Fibroblast of mammary gland (primary cell): ENCODE measurements around the gene TTLL5.

ENCODE experiments used
- DNase-seq: peaks from one replicate; pipeline ENCODE4 v3.0.0-alpha.2; 2010; ENCODE audit warnings: low read depth
- H3K4me3 ChIP-seq: 2 replicates; pipeline ENCODE4 v1.5.1; 2011; ENCODE audit warnings: low read depth, mild to moderate bottlenecking, low read length, moderate library complexity; ENCODE audit not compliant: control insufficient read depth
- TF ChIP-seq, protein P1 (sequence below): conservative IDR thresholded peaks from 2 replicates; pipeline ENCODE4 v1.5.1; 2011; ENCODE audit warnings: low read depth, low read length, inconsistent platforms; ENCODE audit not compliant: control insufficient read depth, insufficient read depth

Gene TTLL5

DNA sequence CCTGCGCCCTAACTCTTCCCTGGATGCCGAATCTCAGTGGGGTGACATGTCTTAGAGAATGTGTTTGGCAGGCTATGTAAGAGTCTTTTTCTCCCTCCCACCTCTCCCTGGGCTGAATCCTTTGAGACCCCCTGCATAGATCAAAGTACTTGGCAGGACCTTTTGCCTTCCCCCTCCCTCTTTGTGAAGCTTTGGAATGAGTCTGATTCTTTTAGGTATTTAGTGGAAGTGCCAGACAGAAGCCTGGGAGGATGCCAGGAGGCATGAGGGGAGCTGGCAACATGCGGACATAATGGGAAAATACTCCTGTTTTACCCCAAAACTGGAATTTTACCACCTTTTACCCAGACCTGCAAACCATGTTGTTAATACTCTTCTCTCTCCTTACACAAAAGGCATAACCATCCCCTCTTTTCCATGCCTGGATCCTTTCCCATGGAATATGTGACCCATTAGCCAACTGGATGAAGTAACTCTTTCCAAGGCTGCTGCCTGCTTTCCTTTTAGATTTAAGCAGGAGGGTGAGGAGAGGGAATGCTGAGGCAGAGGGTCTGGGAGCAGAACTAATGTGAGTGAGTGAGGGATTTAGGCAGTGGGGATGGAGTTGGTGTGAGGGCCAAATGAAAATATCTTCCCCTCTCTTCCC, 41.7 kb downstream of the TTLL5 start:
- H3K4me3 ChIP-seq = no peak overlapping the region
- DNase-seq = peak; percentile 26
- TF ChIP-seq, protein P1, sequence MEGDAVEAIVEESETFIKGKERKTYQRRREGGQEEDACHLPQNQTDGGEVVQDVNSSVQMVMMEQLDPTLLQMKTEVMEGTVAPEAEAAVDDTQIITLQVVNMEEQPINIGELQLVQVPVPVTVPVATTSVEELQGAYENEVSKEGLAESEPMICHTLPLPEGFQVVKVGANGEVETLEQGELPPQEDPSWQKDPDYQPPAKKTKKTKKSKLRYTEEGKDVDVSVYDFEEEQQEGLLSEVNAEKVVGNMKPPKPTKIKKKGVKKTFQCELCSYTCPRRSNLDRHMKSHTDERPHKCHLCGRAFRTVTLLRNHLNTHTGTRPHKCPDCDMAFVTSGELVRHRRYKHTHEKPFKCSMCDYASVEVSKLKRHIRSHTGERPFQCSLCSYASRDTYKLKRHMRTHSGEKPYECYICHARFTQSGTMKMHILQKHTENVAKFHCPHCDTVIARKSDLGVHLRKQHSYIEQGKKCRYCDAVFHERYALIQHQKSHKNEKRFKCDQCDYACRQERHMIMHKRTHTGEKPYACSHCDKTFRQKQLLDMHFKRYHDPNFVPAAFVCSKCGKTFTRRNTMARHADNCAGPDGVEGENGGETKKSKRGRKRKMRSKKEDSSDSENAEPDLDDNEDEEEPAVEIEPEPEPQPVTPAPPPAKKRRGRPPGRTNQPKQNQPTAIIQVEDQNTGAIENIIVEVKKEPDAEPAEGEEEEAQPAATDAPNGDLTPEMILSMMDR = no peak

- DNase-seq = no peak
- TF ChIP-seq, protein P1 = no peak
- H3K4me3 ChIP-seq = no peak overlapping the region
Observed at GRCh38 chr14:75703467-75703866, 42.4 kb downstream of the TTLL5 start.

GRCh38 chr14:75705014-75705413, 44.0 kb downstream of the TTLL5 start:
- TF ChIP-seq, protein P1 = no peak
- peak; percentile 31 for DNase-seq
- H3K4me3 ChIP-seq = no peak overlapping the region

DNA sequence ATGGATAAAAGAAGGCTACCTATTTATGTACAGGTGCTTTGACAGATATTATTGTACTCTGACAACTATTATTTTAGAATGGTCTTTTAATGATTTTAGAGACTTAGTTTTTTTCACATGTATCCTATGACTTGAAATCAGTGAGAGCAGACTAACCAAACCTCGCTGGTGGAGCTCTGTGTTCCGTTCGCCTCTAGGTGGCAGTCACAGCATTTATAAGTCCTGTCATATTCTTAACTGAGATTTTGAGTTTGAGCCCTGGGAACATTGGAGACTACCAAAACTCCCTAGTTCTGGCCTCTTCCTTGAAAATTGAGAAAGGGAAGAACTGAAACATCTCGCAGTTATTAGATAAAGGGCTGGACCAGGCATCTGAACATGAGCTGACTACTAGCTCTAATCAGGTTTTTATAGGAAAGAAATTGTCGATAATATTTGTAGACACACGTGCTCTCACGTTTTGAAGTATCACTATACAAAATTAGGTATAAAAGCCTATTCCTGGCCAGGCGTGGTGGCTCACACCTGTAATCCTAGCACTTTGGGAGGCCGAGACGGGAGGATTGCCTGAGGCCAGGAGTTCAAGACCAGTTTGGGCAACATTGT, 48.3 kb downstream of the TTLL5 start:
- peak; percentile 85 for DNase-seq
- no peak overlapping the region for H3K4me3 ChIP-seq
- TF ChIP-seq, protein P1 = peak; percentile 78

- TF ChIP-seq, protein P1 = peak; percentile 96
- H3K4me3 ChIP-seq = no peak overlapping the region
- peak; percentile 67 for DNase-seq
Observed at GRCh38 chr14:75711105-75711795, 50.2 kb downstream of the TTLL5 start.

DNA sequence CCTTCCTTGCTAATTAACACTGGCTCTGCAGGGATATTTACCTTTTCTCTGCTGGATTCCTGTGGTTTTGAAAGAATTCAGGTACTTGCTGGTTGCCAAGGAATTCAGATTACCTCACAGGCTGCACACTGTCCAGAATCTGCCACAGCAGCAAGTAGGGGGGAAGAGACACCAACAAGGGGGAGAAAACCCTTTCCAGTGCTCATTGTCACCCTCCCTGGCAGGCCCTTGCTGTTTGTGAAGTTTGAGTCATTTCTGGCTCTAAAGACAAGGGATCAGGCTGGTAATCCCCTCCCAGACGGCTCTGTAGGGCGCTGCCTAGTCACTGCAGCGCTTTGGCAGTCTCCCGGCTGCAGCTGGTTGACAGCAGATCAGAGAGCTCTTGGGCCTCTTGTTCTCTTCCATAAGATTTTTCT, 50.8 kb downstream of the TTLL5 start:
- DNase-seq = peak; percentile 82
- TF ChIP-seq, protein P1 = no peak
- H3K4me3 ChIP-seq = no peak overlapping the region
